ENCODE measurements around the gene ENOX1.

The ENOX1 gene

GRCh38 chr13:43631106-43631505, 155.7 kb downstream of the ENOX1 start:
- Histone ChIP-seq H3K56ac (ENCODE audit: low read length) (no peak overlapping the region), H2BK5ac (ENCODE audit: low read length) (no peak overlapping the region), H3K18ac (ENCODE audit: low read length) (no peak overlapping the region), H3K4me1 (ENCODE audit: control insufficient read depth, low read depth, low read length) (no peaks in the 10 kb centered on the region), H3K79me2 (ENCODE audit: control insufficient read depth, insufficient read depth, low read length) (no peaks in the 10 kb centered on the region), H3K4me2 (ENCODE audit: low read length) (no peak overlapping the region), H3K4me3 (ENCODE audit: low read length) (no peak overlapping the region), H2AK5ac (ENCODE audit: low read length) (no peak overlapping the region), H3K4ac (ENCODE audit: low read depth, low read length) (no peak overlapping the region), H4K8ac (ENCODE audit: low read depth, low read length) (no peak overlapping the region), H3K36me3 (ENCODE audit: control insufficient read depth, insufficient read depth, low read length) (no peaks in the 10 kb centered on the region), H3K23ac (ENCODE audit: low read length) (no peak overlapping the region), H3K79me1 (ENCODE audit: low read length) (no peaks in the 10 kb centered on the region), H3K9ac (ENCODE audit: low read length) (no peak overlapping the region), H4K5ac (ENCODE audit: low read length) (no peak overlapping the region), H3K27ac (ENCODE audit: low read depth, low read length) (no peak overlapping the region), H3K27me3 (ENCODE audit: insufficient read depth, low read length, poor library complexity) (no peaks in the 10 kb centered on the region), H2BK120ac (ENCODE audit: low read depth, low read length) (no peak overlapping the region), H2BK15ac (replicated peaks; ENCODE audit: low read depth) (no peak overlapping the region)
- DNase-seq = no peak
- no CpG with 5 or more reads among the region's 3 CpGs for WGBS (ENCODE audit: extremely low coverage, insufficient coverage, low lambda C conversion rate)

GRCh38 chr13:43629691-43630480, 156.9 kb downstream of the ENOX1 start:
- H3K4me2 ChIP-seq (ENCODE audit: low read length) = no peak overlapping the region
- WGBS (ENCODE audit: extremely low coverage, insufficient coverage, low lambda C conversion rate) = no CpG with 5 or more reads among the region's 3 CpGs
- no peak for DNase-seq

GRCh38 chr13:43626994-43627393, 159.8 kb downstream of the ENOX1 start:
- H2BK120ac ChIP-seq (ENCODE audit: low read depth, low read length) = no peak overlapping the region
- no peak overlapping the region for H3K4me2 ChIP-seq (ENCODE audit: low read length)
- no peak for DNase-seq
- no peaks in the 10 kb centered on the region for H3K79me1 ChIP-seq (ENCODE audit: low read length)
- no peak overlapping the region for H3K4ac ChIP-seq (ENCODE audit: low read depth, low read length)
- no peaks in the 10 kb centered on the region for H3K36me3 ChIP-seq (ENCODE audit: control insufficient read depth, insufficient read depth, low read length)
- H4K5ac ChIP-seq (ENCODE audit: low read length) = no peak overlapping the region
- no peak overlapping the region for H3K18ac ChIP-seq (ENCODE audit: low read length)
- H2AK5ac ChIP-seq (ENCODE audit: low read length) = no peak overlapping the region
- H3K79me2 ChIP-seq (ENCODE audit: control insufficient read depth, insufficient read depth, low read length) = no peaks in the 10 kb centered on the region
- H3K27me3 ChIP-seq (ENCODE audit: insufficient read depth, low read length, poor library complexity) = no peaks in the 10 kb centered on the region
- H3K23ac ChIP-seq (ENCODE audit: low read length) = no peak overlapping the region
- H2BK5ac ChIP-seq (ENCODE audit: low read length) = no peak overlapping the region
- no peaks in the 10 kb centered on the region for H3K4me1 ChIP-seq (ENCODE audit: control insufficient read depth, low read depth, low read length)
- no peak overlapping the region for H4K8ac ChIP-seq (ENCODE audit: low read depth, low read length)
- H3K27ac ChIP-seq (ENCODE audit: low read depth, low read length) = no peak overlapping the region
- no CpG with 5 or more reads among the region's 2 CpGs for WGBS (ENCODE audit: extremely low coverage, insufficient coverage, low lambda C conversion rate)
- no peak overlapping the region for H3K56ac ChIP-seq (ENCODE audit: low read length)
- no peak overlapping the region for H2BK15ac ChIP-seq (replicated peaks; ENCODE audit: low read depth)
- H3K4me3 ChIP-seq (ENCODE audit: low read length) = no peak overlapping the region
- H3K9ac ChIP-seq (ENCODE audit: low read length) = no peak overlapping the region

More at GRCh38 chr13:43629691-43630480, 156.9 kb downstream of the ENOX1 start:
- H4K8ac ChIP-seq (ENCODE audit: low read depth, low read length) = no peak overlapping the region
- H3K79me1 ChIP-seq (ENCODE audit: low read length) = no peaks in the 10 kb centered on the region
- no peak overlapping the region for H3K4ac ChIP-seq (ENCODE audit: low read depth, low read length)
- no peak overlapping the region for H3K27ac ChIP-seq (ENCODE audit: low read depth, low read length)
- no peaks in the 10 kb centered on the region for H3K27me3 ChIP-seq (ENCODE audit: insufficient read depth, low read length, poor library complexity)
- H3K9ac ChIP-seq (ENCODE audit: low read length) = no peak overlapping the region
- no peak overlapping the region for H2AK5ac ChIP-seq (ENCODE audit: low read length)
- H3K36me3 ChIP-seq (ENCODE audit: control insufficient read depth, insufficient read depth, low read length) = no peaks in the 10 kb centered on the region
- no peak overlapping the region for H4K5ac ChIP-seq (ENCODE audit: low read length)
- no peak overlapping the region for H3K18ac ChIP-seq (ENCODE audit: low read length)
- H3K4me3 ChIP-seq (ENCODE audit: low read length) = no peak overlapping the region
- no peak overlapping the region for H3K56ac ChIP-seq (ENCODE audit: low read length)
- H2BK15ac ChIP-seq (replicated peaks; ENCODE audit: low read depth) = no peak overlapping the region
- no peaks in the 10 kb centered on the region for H3K79me2 ChIP-seq (ENCODE audit: control insufficient read depth, insufficient read depth, low read length)
- H3K4me1 ChIP-seq (ENCODE audit: control insufficient read depth, low read depth, low read length) = no peaks in the 10 kb centered on the region
- no peak overlapping the region for H2BK120ac ChIP-seq (ENCODE audit: low read depth, low read length)
- no peak overlapping the region for H2BK5ac ChIP-seq (ENCODE audit: low read length)
- no peak overlapping the region for H3K23ac ChIP-seq (ENCODE audit: low read length)

- no peaks in the 10 kb centered on the region for H3K36me3 ChIP-seq (ENCODE audit: control insufficient read depth, insufficient read depth, low read length)
- H3K23ac ChIP-seq (ENCODE audit: low read length) = no peak overlapping the region
- H3K4me1 ChIP-seq (ENCODE audit: control insufficient read depth, low read depth, low read length) = no peaks in the 10 kb centered on the region
- H3K18ac ChIP-seq (ENCODE audit: low read length) = no peak overlapping the region
- H2BK15ac ChIP-seq (replicated peaks; ENCODE audit: low read depth) = no peak overlapping the region
- no peak overlapping the region for H3K4ac ChIP-seq (ENCODE audit: low read depth, low read length)
- no peak overlapping the region for H3K27ac ChIP-seq (ENCODE audit: low read depth, low read length)
- no peaks in the 10 kb centered on the region for H3K79me2 ChIP-seq (ENCODE audit: control insufficient read depth, insufficient read depth, low read length)
- no peak overlapping the region for H3K9ac ChIP-seq (ENCODE audit: low read length)
- H4K5ac ChIP-seq (ENCODE audit: low read length) = no peak overlapping the region
- no peak overlapping the region for H2BK5ac ChIP-seq (ENCODE audit: low read length)
- DNase-seq = no peak
- H3K4me2 ChIP-seq (ENCODE audit: low read length) = no peak overlapping the region
- no peaks in the 10 kb centered on the region for H3K27me3 ChIP-seq (ENCODE audit: insufficient read depth, low read length, poor library complexity)
- no peak overlapping the region for H2AK5ac ChIP-seq (ENCODE audit: low read length)
- H3K4me3 ChIP-seq (ENCODE audit: low read length) = no peak overlapping the region
- H2BK120ac ChIP-seq (ENCODE audit: low read depth, low read length) = no peak overlapping the region
- no peaks in the 10 kb centered on the region for H3K79me1 ChIP-seq (ENCODE audit: low read length)
- no peak overlapping the region for H3K56ac ChIP-seq (ENCODE audit: low read length)
- no peak overlapping the region for H4K8ac ChIP-seq (ENCODE audit: low read depth, low read length)
Observed at GRCh38 chr13:43614063-43614462, 172.7 kb downstream of the ENOX1 start.

- H3K4me2 ChIP-seq (ENCODE audit: low read length) = no peak overlapping the region
- H3K27me3 ChIP-seq (ENCODE audit: insufficient read depth, low read length, poor library complexity) = no peaks in the 10 kb centered on the region
- no peak overlapping the region for H3K4ac ChIP-seq (ENCODE audit: low read depth, low read length)
- no peak overlapping the region for H4K5ac ChIP-seq (ENCODE audit: low read length)
- no peaks in the 10 kb centered on the region for H3K4me1 ChIP-seq (ENCODE audit: control insufficient read depth, low read depth, low read length)
- no CpG with 5 or more reads among the region's 3 CpGs for WGBS (ENCODE audit: extremely low coverage, insufficient coverage, low lambda C conversion rate)
- no peak overlapping the region for H3K18ac ChIP-seq (ENCODE audit: low read length)
- no peak overlapping the region for H4K8ac ChIP-seq (ENCODE audit: low read depth, low read length)
- no peak overlapping the region for H2BK120ac ChIP-seq (ENCODE audit: low read depth, low read length)
- H3K56ac ChIP-seq (ENCODE audit: low read length) = no peak overlapping the region
- no peaks in the 10 kb centered on the region for H3K79me2 ChIP-seq (ENCODE audit: control insufficient read depth, insufficient read depth, low read length)
- no peaks in the 10 kb centered on the region for H3K36me3 ChIP-seq (ENCODE audit: control insufficient read depth, insufficient read depth, low read length)
- H3K27ac ChIP-seq (ENCODE audit: low read depth, low read length) = no peak overlapping the region
- H2BK15ac ChIP-seq (replicated peaks; ENCODE audit: low read depth) = no peak overlapping the region
- no peak for DNase-seq
- H2BK5ac ChIP-seq (ENCODE audit: low read length) = no peak overlapping the region
- H3K79me1 ChIP-seq (ENCODE audit: low read length) = no peaks in the 10 kb centered on the region
- no peak overlapping the region for H2AK5ac ChIP-seq (ENCODE audit: low read length)
- no peak overlapping the region for H3K23ac ChIP-seq (ENCODE audit: low read length)
- H3K4me3 ChIP-seq (ENCODE audit: low read length) = no peak overlapping the region
- no peak overlapping the region for H3K9ac ChIP-seq (ENCODE audit: low read length)
Observed at GRCh38 chr13:43611281-43612273, 175.2 kb downstream of the ENOX1 start.

All from mesendoderm (in vitro differentiated cells).